Peyer's patch (tissue), 4 donors: ENCODE results near the gene ATP13A3. TPM values are rescaled to one million over a fixed set of nuclear protein-coding genes. Genes with fewer than 3 reads are reported as not detected.

ENCODE experiments used
- DNase-seq, 3 donors: peaks; one replicate each; pipeline ENCODE4 v3.0.0-alpha.2; 2017 to 2019
- H3K27ac ChIP-seq, 4 donors: fragments of 200-600 bp; sonication (generic); one replicate each; pipeline ENCODE4 v1.5.1; 2016 to 2019
- H3K27me3 ChIP-seq, 2 donors: fragments of 200-600 bp; sonication (generic); one replicate each; pipeline ENCODE4 v1.5.1; 2019
- H3K36me3 ChIP-seq, 3 donors: fragments of 200-600 bp; sonication (generic); one replicate each; pipeline ENCODE4 v1.5.1; 2016 to 2019
- H3K4me1 ChIP-seq, 4 donors: fragments of 200-600 bp; sonication (generic); one replicate each; pipeline ENCODE4 v1.5.1; 2016 to 2019
- H3K4me3 ChIP-seq, 4 donors: fragments of 200-600 bp; sonication (generic); 1 replicate in 3 of 4; 2 replicates in 1 of 4; pipeline ENCODE4 v1.5.1; 2016 to 2019; ENCODE audit warnings: mild to moderate bottlenecking in 1 of 4
- H3K9me3 ChIP-seq, 4 donors: fragments of 200-600 bp; sonication (generic); one replicate each; pipeline ENCODE4 v1.5.1; 2016 to 2019; ENCODE audit warnings: mild to moderate bottlenecking in 1 of 4
- POLR2A ChIP-seq, 2 donors: fragments of 450-650 bp; IDR thresholded peaks; one replicate each; pipeline ENCODE4 v1.5.1; 2017; ENCODE audit warnings: antibody characterized with exemption in 2 of 2, mild to moderate bottlenecking in 2 of 2, moderate library complexity in 2 of 2
- total RNA-seq, 4 donors: library from RNA; depleted of rRNA; stranded (reverse); fragments of >200 nt; gene quantifications; one replicate each; pipeline ENCODE4 v1.1.0, GENCODE V29; 2016
- TF ChIP-seq, protein P1 (sequence below), 6 experiments: fragments of 450-650 bp in 4 of 6; fragments of 200-600 bp in 2 of 6; sonication (generic) in 1 of 6; IDR thresholded peaks; one replicate each; pipeline ENCODE4 v1.5.1; 2017 to 2019; ENCODE audit warnings: antibody characterized with exemption in 6 of 6, mild to moderate bottlenecking in 3 of 6, moderate library complexity in 1 of 6

Gene ATP13A3
- total RNA-seq, 4 donors from 2014 or later, result 54.3 to 67.2 (median 58.2) TPM

GRCh38 chr3:194514626-194515025 lies 27.8 kb upstream of the ATP13A3 start:
- Histone ChIP-seq H3K27ac (no peak overlapping the region), H3K4me3 (no peak overlapping the region), H3K36me3 (no peaks in the 10 kb centered on the region), H3K27me3 (no peaks in the 10 kb centered on the region), H3K4me1 (no peaks in the 10 kb centered on the region), H3K9me3 (no peaks in the 10 kb centered on the region)
- TF ChIP-seq, protein P1, sequence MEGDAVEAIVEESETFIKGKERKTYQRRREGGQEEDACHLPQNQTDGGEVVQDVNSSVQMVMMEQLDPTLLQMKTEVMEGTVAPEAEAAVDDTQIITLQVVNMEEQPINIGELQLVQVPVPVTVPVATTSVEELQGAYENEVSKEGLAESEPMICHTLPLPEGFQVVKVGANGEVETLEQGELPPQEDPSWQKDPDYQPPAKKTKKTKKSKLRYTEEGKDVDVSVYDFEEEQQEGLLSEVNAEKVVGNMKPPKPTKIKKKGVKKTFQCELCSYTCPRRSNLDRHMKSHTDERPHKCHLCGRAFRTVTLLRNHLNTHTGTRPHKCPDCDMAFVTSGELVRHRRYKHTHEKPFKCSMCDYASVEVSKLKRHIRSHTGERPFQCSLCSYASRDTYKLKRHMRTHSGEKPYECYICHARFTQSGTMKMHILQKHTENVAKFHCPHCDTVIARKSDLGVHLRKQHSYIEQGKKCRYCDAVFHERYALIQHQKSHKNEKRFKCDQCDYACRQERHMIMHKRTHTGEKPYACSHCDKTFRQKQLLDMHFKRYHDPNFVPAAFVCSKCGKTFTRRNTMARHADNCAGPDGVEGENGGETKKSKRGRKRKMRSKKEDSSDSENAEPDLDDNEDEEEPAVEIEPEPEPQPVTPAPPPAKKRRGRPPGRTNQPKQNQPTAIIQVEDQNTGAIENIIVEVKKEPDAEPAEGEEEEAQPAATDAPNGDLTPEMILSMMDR (IDR thresholded peaks at IDR 0.05), result no peak
- TF ChIP-seq POLR2A (IDR thresholded peaks at IDR 0.05), result no peak
- no peak for DNase-seq

GRCh38 chr3:194512895-194513601 lies 26.2 kb upstream of the ATP13A3 start:
- H3K4me1 ChIP-seq, result no peaks in the 10 kb centered on the region
- H3K27me3 ChIP-seq, result no peaks in the 10 kb centered on the region
- H3K27ac ChIP-seq, result no peak overlapping the region
- no peak for TF ChIP-seq POLR2A (IDR thresholded peaks at IDR 0.05)
- DNase-seq, result no peak
- H3K36me3 ChIP-seq, result no peaks in the 10 kb centered on the region
- no peaks in the 10 kb centered on the region for H3K9me3 ChIP-seq
- no peak overlapping the region for H3K4me3 ChIP-seq

DNA sequence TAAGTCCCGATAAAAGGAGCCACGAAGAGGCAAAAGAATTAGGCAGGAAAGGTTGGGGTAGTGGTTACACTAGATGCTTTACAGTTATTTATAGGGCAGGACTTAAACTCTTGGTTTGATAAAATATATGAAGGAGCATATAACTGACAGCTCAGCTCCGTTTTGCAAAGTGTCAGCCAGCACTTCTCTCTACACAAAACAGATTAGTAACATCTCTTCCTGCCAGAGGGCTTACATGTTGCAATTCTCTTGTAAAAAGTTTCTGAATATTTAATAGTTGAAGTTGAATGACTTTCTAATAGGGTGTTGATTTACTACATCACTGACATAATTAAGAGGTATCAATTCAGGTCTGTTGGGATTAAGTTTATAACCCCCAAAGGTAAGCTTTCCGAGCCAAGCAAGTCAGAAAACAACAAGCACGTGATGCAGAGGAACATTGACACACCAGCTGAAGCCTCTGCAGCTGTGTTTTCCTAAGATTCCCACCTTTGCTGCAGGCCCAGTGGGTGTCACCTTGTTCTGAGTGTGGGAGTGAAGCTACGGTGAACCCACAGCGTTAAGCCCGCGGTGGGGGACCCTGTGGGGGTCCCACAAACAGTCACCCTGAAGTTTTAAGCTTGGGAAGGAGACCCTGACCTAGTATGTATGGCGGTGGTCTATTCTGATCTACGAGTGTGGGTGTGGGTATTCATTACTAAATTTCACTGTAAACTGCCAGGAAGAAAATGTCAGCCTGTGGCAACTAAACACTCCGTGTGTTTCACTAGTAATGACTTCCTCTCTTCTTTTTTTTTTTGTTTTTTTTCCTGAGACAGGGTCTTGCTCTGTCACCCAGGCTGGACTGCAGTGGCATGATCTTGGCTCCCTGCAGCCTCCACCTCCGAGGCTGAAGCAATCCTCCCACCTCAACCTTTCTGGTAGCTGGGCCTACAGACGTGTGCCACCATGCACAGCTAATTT lies 22.0 kb upstream of the ATP13A3 start:
- Histone ChIP-seq H3K27ac (no peak overlapping the region), H3K4me3 (no peak overlapping the region), H3K4me1 (no peaks in the 10 kb centered on the region), H3K9me3 (no peaks in the 10 kb centered on the region), H3K36me3 (no peaks in the 10 kb centered on the region), H3K27me3 (no peaks in the 10 kb centered on the region)
- no peak for DNase-seq
- no peak for TF ChIP-seq POLR2A (IDR thresholded peaks at IDR 0.05)
- TF ChIP-seq, protein P1 (IDR thresholded peaks at IDR 0.05), result no peak

DNA sequence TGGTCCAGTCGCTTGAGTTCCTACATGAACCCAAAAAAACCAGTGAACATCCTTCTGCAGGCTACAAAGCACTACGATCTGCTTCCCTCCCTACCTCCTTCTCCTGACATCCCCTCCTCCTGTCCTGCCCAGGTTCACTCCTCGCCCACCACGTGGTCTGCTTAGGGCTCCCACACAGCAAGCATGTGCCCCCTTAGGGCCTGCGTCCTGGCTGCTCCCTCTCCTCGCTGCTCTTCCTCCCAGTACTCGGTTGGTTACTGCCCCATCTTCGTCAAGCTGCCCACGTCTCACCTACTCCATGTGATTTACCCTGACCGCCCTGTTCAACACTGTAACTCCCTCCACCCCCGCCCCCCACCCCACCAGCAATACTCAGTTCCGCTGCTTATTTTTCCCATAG lies 20.8 kb upstream of the ATP13A3 start:
- H3K9me3 ChIP-seq, result no peaks in the 10 kb centered on the region
- no peak overlapping the region for H3K4me3 ChIP-seq
- TF ChIP-seq POLR2A (IDR thresholded peaks at IDR 0.05), result no peak
- TF ChIP-seq, protein P1 (IDR thresholded peaks at IDR 0.05), result no peak
- no peak for DNase-seq
- H3K27ac ChIP-seq, result no peak overlapping the region
- H3K27me3 ChIP-seq, result no peaks in the 10 kb centered on the region
- no peaks in the 10 kb centered on the region for H3K36me3 ChIP-seq
- H3K4me1 ChIP-seq, result no peaks in the 10 kb centered on the region

GRCh38 chr3:194505791-194506415 lies 19.1 kb upstream of the ATP13A3 start:
- Histone ChIP-seq H3K9me3 (no peaks in the 10 kb centered on the region), H3K4me1 (no peaks in the 10 kb centered on the region), H3K27ac (no peak overlapping the region), H3K4me3 (no peak overlapping the region), H3K36me3 (no peaks in the 10 kb centered on the region), H3K27me3 (no peaks in the 10 kb centered on the region)
- TF ChIP-seq, protein P1 (IDR thresholded peaks at IDR 0.05), result no peak
- TF ChIP-seq POLR2A (IDR thresholded peaks at IDR 0.05), result no peak
- no peak for DNase-seq
